ENCODE measurements around the gene EMP1. TPM values are rescaled to one million over a fixed set of nuclear protein-coding genes. Genes with fewer than 3 reads are reported as not detected.

The EMP1 gene
- total RNA-seq, 1 donor from 2014 or later: 6.3 TPM

GRCh38 chr12:13171921-13172859 lies 24.3 kb upstream of the EMP1 start:
- intact Hi-C loops (cut with micrococcal nuclease): loop anchor here (5.0 kb wide), 1 partner anchor 35 kb away; no protein-coding TSS in a partner anchor

- intact Hi-C loops (cut with micrococcal nuclease): loop anchor here (5.0 kb wide), 1 partner anchor 34 kb away; no protein-coding TSS in a partner anchor
Measured at GRCh38 chr12:13173012-13173932, 23.3 kb upstream of the EMP1 start.

GRCh38 chr12:13175499-13175898 lies 21.0 kb upstream of the EMP1 start:
- intact Hi-C loops (cut with micrococcal nuclease): no loop called here

- intact Hi-C loops (cut with micrococcal nuclease): no loop called here
Measured at GRCh38 chr12:13176256-13176655, 20.3 kb upstream of the EMP1 start.

GRCh38 chr12:13177373-13177772 lies 19.2 kb upstream of the EMP1 start:
- intact Hi-C loops (cut with micrococcal nuclease): no loop called here

GRCh38 chr12:13177906-13178305 lies 18.6 kb upstream of the EMP1 start:
- intact Hi-C loops (cut with micrococcal nuclease): loop anchor here (2.0 kb wide), 1 partner anchor 19 kb away; the partner anchor contains the start of gene EMP1

GRCh38 chr12:13178568-13179210 lies 17.8 kb upstream of the EMP1 start:
- intact Hi-C loops (cut with micrococcal nuclease): loop anchor here (2.0 kb wide), 1 partner anchor 18 kb away; the partner anchor contains the start of gene EMP1

GRCh38 chr12:13179211-13180074 lies 17.1 kb upstream of the EMP1 start:
- intact Hi-C loops (cut with micrococcal nuclease): loop anchor here (2.0 kb wide), 1 partner anchor 17 kb away; the partner anchor contains the start of gene EMP1

GRCh38 chr12:13181375-13182070 lies 15.0 kb upstream of the EMP1 start:
- intact Hi-C loops (cut with micrococcal nuclease): no loop called here

- intact Hi-C loops (cut with micrococcal nuclease): no loop called here
Measured at GRCh38 chr12:13182881-13183280, 13.6 kb upstream of the EMP1 start.

GRCh38 chr12:13183620-13184019 lies 12.9 kb upstream of the EMP1 start:
- intact Hi-C loops (cut with micrococcal nuclease): no loop called here

GRCh38 chr12:13186302-13186701 lies 10.2 kb upstream of the EMP1 start:
- intact Hi-C loops (cut with micrococcal nuclease): no loop called here

- intact Hi-C loops (cut with micrococcal nuclease): no loop called here
Measured at GRCh38 chr12:13187399-13187798, 9.1 kb upstream of the EMP1 start.

- intact Hi-C loops (cut with micrococcal nuclease): no loop called here
Measured at GRCh38 chr12:13189264-13189663, 7.3 kb upstream of the EMP1 start.

GRCh38 chr12:13190275-13190674 lies 6.3 kb upstream of the EMP1 start:
- intact Hi-C loops (cut with micrococcal nuclease): no loop called here

- intact Hi-C loops (cut with micrococcal nuclease): no loop called here
Measured at GRCh38 chr12:13192719-13193118, 3.8 kb upstream of the EMP1 start.

- intact Hi-C loops (cut with micrococcal nuclease): no loop called here
Measured at GRCh38 chr12:13193505-13194231, 2.9 kb upstream of the EMP1 start.

- intact Hi-C loops (cut with micrococcal nuclease): loop anchor here (5.0 kb wide), 1 partner anchor 837 kb away; the partner anchor contains the start of gene BORCS5
Measured at GRCh38 chr12:13194401-13195110, 2.0 kb upstream of the EMP1 start.
